ACHN (cell line): ENCODE results near the gene UNC5B.
"Not testable (repeated sequence)": the region's sequence is repeated elsewhere in the genome, so short reads cannot be mapped to it uniquely, and the experiment has no call there.

ENCODE experiments used
- DNase-seq: peaks from one replicate; pipeline ENCODE4 v3.0.0-alpha.2; 2015
- in situ Hi-C: cut with HindIII; loops from 2 replicates; pipeline ENCODE4 v1.10.0; 2017; ENCODE audit warnings: low sequenced_read_pairs, low pct_ligation_motif_present, low pct_unique_long_range_greater_than_20kb

The UNC5B gene

GRCh38 chr10:71271662-71272055 is 59.3 kb downstream of the UNC5B start:
- DNase-seq, result no peak
- in situ Hi-C loops, result no loop called here

GRCh38 chr10:71272056-71272771 is 59.8 kb downstream of the UNC5B start:
- in situ Hi-C loops, result no loop called here
- no peak for DNase-seq

- in situ Hi-C loops, result not testable (repeated sequence)
These were observed 60.6 kb downstream of the UNC5B start for GRCh38 chr10:71272974-71273373.

GRCh38 chr10:71273506-71273905 is 61.1 kb downstream of the UNC5B start:
- in situ Hi-C loops, result no loop called here
- DNase-seq, result no peak

More at GRCh38 chr10:71272974-71273373, 60.6 kb downstream of the UNC5B start:
- not testable (repeated sequence) for DNase-seq

- DNase-seq, result no peak
- in situ Hi-C loops, result no loop called here
These were observed 62.8 kb downstream of the UNC5B start for GRCh38 chr10:71274901-71275796.

GRCh38 chr10:71276873-71277272 is 64.5 kb downstream of the UNC5B start:
- DNase-seq, result no peak
- in situ Hi-C loops, result no loop called here

GRCh38 chr10:71277914-71278665 is 65.7 kb downstream of the UNC5B start:
- in situ Hi-C loops, result no loop called here

GRCh38 chr10:71278691-71279588 is 66.6 kb downstream of the UNC5B start:
- no peak for DNase-seq
- in situ Hi-C loops, result no loop called here

More at GRCh38 chr10:71277914-71278665, 65.7 kb downstream of the UNC5B start:
- DNase-seq, result no peak

- DNase-seq, result no peak
- in situ Hi-C loops, result no loop called here
These were observed 67.3 kb downstream of the UNC5B start for GRCh38 chr10:71279590-71280170.

- in situ Hi-C loops, result no loop called here
These were observed 67.8 kb downstream of the UNC5B start for GRCh38 chr10:71280216-71280615.

GRCh38 chr10:71280825-71281224 is 68.5 kb downstream of the UNC5B start:
- in situ Hi-C loops, result no loop called here
- DNase-seq, result no peak

More at GRCh38 chr10:71280216-71280615, 67.8 kb downstream of the UNC5B start:
- DNase-seq, result no peak

GRCh38 chr10:71281646-71282322 is 69.4 kb downstream of the UNC5B start:
- no peak for DNase-seq
- in situ Hi-C loops, result no loop called here

GRCh38 chr10:71282323-71282680 is 69.9 kb downstream of the UNC5B start:
- no peak for DNase-seq
- in situ Hi-C loops, result no loop called here

- no peak for DNase-seq
- in situ Hi-C loops, result no loop called here
These were observed 71.0 kb downstream of the UNC5B start for GRCh38 chr10:71283410-71283809.

- in situ Hi-C loops, result no loop called here
- no peak for DNase-seq
These were observed 71.5 kb downstream of the UNC5B start for GRCh38 chr10:71283876-71284275.

- DNase-seq, result no peak
- in situ Hi-C loops, result no loop called here
These were observed 72.3 kb downstream of the UNC5B start for GRCh38 chr10:71284544-71285179.

GRCh38 chr10:71285180-71285545 is 72.8 kb downstream of the UNC5B start:
- in situ Hi-C loops, result no loop called here
- DNase-seq, result peak; percentile 47
